Stimulated activated CD8-positive, alpha-beta memory T cell treated with anti-CD3 and anti-CD28 coated beads, Interleukin-12 subunit alpha, Interleukin-12 subunit beta, amount 100 ng/mL, for 1 hour (primary cell): Measurements from ENCODE around the gene TLN1.

Experiments used
- DNase-seq: peaks from one replicate; pipeline ENCODE4 v3.0.0-alpha.2; 2020; ENCODE audit warnings: low read depth

TLN1 gene

DNA sequence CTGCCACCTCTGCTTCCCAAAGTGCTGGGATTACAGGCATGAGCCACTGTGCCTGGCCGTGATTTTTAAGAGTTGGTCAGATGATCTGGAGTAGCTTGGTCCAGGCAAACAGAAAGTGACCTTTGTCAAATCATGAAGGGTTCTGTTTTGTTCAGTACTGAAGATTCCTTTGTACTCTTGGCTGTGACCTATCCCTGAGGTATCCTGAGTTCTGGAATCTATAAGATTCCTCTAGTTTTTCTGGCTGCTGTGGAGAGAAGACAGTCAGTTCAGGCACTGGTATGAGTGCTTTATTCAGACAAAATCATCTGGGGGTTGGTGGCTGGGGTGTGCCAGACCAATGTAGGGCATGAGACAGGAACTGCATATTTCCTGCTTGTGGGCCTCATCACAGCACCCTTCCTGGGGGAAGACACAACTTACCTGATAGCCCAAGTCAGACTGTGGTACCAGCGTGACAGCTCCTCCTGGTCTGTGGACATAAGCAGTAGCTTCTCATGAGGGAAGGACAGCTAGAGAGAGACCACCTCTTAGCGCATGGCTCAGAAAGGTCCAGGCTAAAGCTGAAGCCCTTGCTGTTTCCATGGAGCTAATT is 70.1 kb downstream of the TLN1 start:
- DNase-seq, result no peak

GRCh38 chr9:35660966-35661415 is 71.0 kb downstream of the TLN1 start:
- DNase-seq, result no peak

- DNase-seq, result no peak
Measured at GRCh38 chr9:35659340-35659739, 72.7 kb downstream of the TLN1 start.

GRCh38 chr9:35658968-35659220 is 73.1 kb downstream of the TLN1 start:
- no peak for DNase-seq

- DNase-seq, result peak; percentile 69
Measured at GRCh38 chr9:35658137-35658967, 73.6 kb downstream of the TLN1 start, which contains the start of gene CCDC107. Gene CCDC107 (plus strand): TSS chr9:35658292. CDS start chr9:35658380, 88 bp downstream.

DNA sequence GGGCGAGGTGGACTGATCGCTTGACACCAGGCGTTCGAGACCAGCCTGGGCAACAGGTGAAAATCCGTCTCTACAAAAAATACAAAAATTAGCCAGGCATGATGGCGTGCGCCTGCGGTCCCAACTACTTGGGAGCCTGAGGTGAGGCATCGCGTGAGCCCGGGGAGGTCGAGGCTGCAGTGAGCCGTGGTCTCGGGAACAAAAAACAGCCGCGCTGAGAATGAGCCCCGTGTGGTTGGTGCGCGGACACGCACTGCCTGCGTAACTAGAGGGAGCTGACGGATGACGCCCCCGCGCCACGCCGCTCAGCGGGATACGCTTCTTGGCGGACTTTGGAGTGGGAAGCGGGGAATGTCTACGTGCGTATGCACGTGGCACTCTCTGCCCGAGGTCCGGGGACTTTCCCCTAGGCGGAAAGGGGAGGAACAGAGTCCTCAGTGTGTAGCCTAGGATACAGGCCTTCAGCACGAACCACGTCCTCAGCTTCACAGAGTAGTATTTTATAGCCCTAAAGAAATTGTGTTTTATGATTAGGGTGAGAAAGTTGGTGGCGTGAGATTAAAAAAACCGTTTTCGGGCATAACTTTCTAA is 74.4 kb downstream of the TLN1 start, which contains the start of gene RMRP:
Gene RMRP (minus strand): TSS at position 474 of the 591 bp plus-strand sequence.
- DNase-seq, result peak; percentile 78

- DNase-seq, result no peak
Measured at GRCh38 chr9:35656831-35657545, 75.0 kb downstream of the TLN1 start.

DNA sequence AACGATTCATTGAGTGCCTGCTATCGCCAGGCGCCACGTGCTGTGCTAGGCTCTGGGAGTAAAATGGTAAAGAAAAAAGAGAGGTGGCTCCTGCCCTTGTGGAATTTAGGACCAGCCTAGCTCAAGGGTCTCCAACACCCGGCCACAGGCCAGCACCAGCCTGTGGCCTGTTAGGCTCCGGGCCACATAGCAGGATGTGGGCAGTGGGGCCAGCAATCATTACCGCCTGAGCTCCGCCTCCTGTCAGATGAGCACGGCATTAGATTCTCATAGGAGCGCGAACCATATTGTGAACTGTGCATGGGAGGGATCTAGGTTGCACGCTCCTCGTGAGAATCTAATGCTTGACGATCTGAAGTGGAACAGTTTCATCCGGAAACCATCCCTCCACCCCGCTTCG is 75.6 kb downstream of the TLN1 start:
- DNase-seq, result no peak

DNA sequence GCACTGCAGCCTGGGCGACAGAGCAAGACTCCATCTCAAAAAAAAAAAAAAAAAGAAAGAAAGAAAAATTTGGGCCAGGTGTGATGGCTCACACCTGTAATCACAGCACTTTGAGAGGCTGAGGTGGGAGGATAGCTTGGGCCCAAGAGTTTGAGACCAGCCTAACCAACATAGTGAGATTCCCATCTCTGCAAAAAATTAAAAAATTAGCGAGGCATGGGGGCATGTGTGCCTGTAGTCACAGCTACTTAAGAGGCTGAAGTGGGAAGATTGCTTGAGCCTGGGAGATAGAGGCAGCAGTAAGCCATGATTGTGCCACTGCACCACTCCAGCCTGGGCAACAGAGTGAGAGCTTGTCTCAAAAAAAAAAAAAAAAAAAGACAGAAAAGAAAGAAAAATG is 78.4 kb downstream of the TLN1 start:
- DNase-seq, result no peak

DNA sequence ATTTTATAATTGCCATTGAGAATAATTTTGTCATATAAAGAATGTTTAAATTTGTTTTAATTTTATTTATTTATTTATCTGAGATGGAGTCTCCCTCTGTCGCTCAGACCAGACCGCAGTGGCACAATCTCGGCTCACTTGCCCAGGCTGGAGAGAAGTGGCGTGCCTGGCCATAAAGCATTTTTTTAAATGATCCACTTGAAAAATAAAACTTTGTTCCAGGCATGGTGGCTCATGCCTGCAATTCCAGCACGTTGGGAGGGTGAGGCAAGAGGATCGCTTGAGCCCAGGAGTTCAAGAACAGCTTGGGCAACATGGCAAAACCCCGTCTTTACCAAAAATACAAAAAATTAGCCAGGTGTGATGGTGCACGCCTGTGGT is 79.2 kb downstream of the TLN1 start:
- DNase-seq, result no peak

GRCh38 chr9:35651956-35652828 is 79.8 kb downstream of the TLN1 start:
- DNase-seq, result no peak

DNA sequence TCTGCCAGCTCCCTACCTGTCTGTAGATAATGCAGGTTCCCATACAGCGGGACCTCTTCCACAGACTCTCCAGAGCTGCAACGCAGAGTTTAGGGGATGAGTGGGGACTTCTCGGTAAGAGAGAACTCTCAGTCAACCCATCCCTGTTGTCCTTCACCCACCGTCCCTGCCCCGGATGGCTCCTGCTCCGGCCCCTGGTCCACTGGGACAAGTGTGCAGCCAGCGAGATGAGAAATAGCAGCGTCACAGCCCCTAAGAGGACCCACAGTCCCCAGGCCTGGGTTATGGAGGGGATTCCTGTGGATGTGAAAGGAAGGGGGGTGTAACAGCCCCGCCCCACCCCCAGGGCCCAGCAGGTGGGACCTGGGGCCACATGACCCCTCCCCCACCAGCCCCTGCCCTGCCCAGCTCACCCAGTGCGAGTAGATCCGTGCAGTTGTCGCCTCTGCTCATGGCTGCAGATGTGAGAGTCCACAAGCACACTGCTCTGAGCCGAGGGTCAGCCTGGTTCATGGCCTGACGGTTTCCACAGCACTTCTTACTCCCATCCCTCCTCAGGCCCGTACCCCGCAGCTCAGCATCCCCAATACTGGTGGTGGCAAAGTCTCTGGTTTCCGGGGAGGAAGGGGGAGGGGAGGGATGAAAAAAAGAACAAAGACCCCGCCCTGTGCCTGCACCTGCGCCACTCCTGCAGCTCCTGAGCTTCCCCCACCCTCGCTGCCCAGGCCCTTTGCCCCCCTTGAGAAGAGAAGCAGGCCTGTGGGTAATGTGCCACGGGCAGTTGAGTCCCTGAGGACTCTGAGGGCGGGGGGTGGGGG is 81.4 kb downstream of the TLN1 start, which contains the start of gene SIT1:
Gene SIT1 (minus strand): TSS at position 591 of the 818 bp plus-strand sequence. CDS start 78 bp downstream, at position 513.
- no peak for DNase-seq

DNA sequence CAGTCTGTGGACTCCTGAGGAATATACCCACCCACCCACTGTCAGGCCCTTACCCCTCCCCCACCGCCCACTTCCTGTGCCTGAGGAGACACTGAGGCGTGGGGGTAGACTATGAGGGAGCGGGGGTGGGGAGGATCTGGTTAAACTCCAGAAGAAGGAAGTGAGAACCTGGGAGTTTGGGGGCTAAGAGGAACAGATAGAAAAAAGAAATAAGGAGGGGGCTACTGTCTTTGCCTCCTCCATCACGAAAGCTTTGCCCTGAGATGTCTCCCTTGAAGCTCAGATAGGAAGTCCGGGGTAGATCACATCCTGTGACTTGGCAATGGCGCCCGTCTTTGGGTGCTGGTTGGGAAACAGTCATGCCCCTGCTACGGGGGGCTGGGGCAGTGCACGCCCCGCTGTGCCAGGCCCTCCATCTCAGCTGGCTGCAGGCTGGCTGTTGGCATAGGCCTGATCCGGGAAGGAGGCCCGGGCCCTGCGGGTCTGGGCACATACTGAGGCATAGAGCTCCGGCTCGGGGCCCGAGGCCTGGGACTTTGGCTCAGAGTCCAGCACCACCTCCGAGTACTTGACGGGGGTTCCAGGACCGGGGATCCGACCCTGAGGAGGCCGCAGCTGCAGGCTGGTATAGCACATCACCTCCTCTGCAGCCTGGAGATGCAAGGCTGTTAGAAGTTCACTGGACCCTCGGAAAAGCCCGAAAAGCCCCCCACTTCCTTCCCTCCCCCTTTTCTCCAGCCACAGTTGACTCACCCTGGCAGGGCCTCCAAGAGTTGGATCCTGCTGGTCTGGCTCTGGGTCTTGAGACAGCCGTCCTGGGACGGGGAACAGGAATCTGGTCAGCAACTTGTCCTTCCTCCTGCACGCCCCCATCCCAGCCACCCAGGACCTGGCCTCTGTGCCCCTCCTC is 82.3 kb downstream of the TLN1 start:
- no peak for DNase-seq
